Measurements from ENCODE around the gene RYR3.

DNA sequence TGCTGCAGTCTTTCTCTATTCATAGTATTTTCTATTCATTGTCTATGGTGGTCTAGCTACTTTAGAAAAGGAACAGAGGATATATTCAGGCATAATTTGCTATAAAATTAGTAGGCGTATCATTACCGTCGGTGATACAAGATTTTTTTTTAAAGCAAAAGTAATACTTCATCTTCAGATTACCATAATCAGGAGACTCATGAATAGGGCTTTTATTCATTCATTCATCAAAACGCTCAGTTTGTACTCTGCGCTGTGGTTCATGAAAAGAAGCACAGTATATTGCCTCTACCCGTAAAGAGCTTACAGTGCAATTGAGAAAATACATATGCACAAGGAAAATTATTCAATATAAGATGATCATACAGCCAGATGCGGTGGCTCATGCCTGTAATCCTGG is 520.9 kb downstream of the RYR3 start:
- TF ChIP-seq, protein P1, sequence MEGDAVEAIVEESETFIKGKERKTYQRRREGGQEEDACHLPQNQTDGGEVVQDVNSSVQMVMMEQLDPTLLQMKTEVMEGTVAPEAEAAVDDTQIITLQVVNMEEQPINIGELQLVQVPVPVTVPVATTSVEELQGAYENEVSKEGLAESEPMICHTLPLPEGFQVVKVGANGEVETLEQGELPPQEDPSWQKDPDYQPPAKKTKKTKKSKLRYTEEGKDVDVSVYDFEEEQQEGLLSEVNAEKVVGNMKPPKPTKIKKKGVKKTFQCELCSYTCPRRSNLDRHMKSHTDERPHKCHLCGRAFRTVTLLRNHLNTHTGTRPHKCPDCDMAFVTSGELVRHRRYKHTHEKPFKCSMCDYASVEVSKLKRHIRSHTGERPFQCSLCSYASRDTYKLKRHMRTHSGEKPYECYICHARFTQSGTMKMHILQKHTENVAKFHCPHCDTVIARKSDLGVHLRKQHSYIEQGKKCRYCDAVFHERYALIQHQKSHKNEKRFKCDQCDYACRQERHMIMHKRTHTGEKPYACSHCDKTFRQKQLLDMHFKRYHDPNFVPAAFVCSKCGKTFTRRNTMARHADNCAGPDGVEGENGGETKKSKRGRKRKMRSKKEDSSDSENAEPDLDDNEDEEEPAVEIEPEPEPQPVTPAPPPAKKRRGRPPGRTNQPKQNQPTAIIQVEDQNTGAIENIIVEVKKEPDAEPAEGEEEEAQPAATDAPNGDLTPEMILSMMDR (IDR thresholded peaks at IDR 0.05; ENCODE audit: low read depth, low read length, poor library complexity, severe bottlenecking), result no peak
- TF ChIP-seq EZH2phosphoT487 (IDR thresholded peaks at IDR 0.05; ENCODE audit: borderline replicate concordance, low read length), result no peak

Measured in DOHH2 (cell line).